ENCODE measurements around the gene PHAX.
A peak's percentile ranks its signal among the peaks of the same experiment; 100 is the strongest.

PHAX gene

DNA sequence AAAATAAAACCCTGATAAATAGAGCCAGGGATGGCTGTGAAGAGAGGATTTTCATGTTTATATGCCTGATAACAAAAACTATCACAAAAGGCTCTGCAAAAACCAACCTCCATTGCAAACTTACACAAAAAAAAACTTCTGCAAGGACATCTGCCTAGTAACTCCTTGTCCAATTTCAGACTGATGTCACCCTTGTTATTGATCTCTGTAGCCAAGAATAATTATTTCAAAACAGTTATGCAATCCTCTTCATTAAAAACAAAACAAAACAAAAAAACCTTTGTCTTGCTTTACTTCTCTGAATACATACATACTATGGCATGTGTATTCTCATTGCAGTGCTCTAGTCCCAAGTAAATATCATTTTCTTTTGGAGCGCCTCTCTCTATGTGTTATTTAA is 49.7 kb downstream of the PHAX start:
- H3K56ac ChIP-seq (ENCODE audit: low read length), result no peak overlapping the region

DNA sequence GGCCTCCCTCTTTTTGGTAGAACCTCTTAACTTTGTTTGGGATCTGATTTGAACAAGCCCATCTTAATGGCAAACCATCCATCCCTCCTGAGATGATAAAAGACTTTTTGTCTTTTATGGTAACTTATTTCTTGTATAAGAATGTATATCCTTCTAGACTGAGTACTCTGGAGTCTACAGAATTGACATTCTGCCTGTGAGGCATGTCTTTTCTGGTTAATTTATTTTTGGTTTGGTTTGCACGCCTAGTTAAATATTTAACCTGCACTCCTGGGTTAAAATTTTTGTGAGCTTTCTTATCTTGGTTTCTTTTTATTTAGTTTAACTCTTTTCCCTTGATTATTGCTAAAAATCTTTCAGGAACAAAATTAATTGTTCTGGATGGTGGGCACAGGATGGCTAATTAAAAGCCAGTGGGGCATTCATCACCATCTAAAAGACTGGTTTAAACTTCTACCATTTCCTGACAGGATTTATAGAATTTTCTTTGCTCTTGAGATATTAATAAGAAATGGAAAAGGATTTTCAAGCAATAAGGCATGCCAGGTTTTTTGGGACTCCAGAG is 50.3 kb downstream of the PHAX start:
- DNase-seq, result no peak
- Histone ChIP-seq H3K27ac (ENCODE audit: low read depth, low read length) (no peak overlapping the region), H2BK120ac (ENCODE audit: low read depth, low read length) (no peak overlapping the region), H3K23ac (ENCODE audit: low read length) (no peak overlapping the region), H2BK5ac (ENCODE audit: low read length) (no peak overlapping the region), H3K4me2 (ENCODE audit: low read length) (no peak overlapping the region), H3K79me1 (ENCODE audit: low read length) (no peaks in the 10 kb centered on the region), H3K4ac (ENCODE audit: low read depth, low read length) (no peak overlapping the region), H3K18ac (ENCODE audit: low read length) (no peak overlapping the region), H3K79me2 (ENCODE audit: control insufficient read depth, insufficient read depth, low read length) (no peaks in the 10 kb centered on the region), H3K56ac (ENCODE audit: low read length) (no peak overlapping the region), H2AK5ac (ENCODE audit: low read length) (no peak overlapping the region), H4K8ac (ENCODE audit: low read depth, low read length) (no peak overlapping the region), H3K9ac (ENCODE audit: low read length) (no peak overlapping the region), H4K5ac (ENCODE audit: low read length) (no peak overlapping the region), H3K36me3 (ENCODE audit: control insufficient read depth, insufficient read depth, low read length) (no peaks in the 10 kb centered on the region), H3K4me3 (ENCODE audit: low read length) (no peak overlapping the region), H2BK15ac (replicated peaks; ENCODE audit: low read depth) (no peak overlapping the region), H3K4me1 (ENCODE audit: control insufficient read depth, low read depth, low read length) (no peaks in the 10 kb centered on the region), H3K27me3 (ENCODE audit: insufficient read depth, low read length, poor library complexity) (no peaks in the 10 kb centered on the region)
- no CpG with 5 or more reads among the region's 1 CpG for WGBS (ENCODE audit: extremely low coverage, insufficient coverage, low lambda C conversion rate)

More for the DNA sequence above, 49.7 kb downstream of the PHAX start:
- no peaks in the 10 kb centered on the region for H3K27me3 ChIP-seq (ENCODE audit: insufficient read depth, low read length, poor library complexity)
- H4K8ac ChIP-seq (ENCODE audit: low read depth, low read length), result no peak overlapping the region
- H3K4me2 ChIP-seq (ENCODE audit: low read length), result no peak overlapping the region
- H3K4ac ChIP-seq (ENCODE audit: low read depth, low read length), result no peak overlapping the region
- no peak overlapping the region for H4K5ac ChIP-seq (ENCODE audit: low read length)
- H3K9ac ChIP-seq (ENCODE audit: low read length), result no peak overlapping the region
- no peaks in the 10 kb centered on the region for H3K36me3 ChIP-seq (ENCODE audit: control insufficient read depth, insufficient read depth, low read length)
- H2AK5ac ChIP-seq (ENCODE audit: low read length), result no peak overlapping the region
- no peak for DNase-seq
- H2BK15ac ChIP-seq (replicated peaks; ENCODE audit: low read depth), result no peak overlapping the region
- no peak overlapping the region for H2BK120ac ChIP-seq (ENCODE audit: low read depth, low read length)
- no peak overlapping the region for H3K18ac ChIP-seq (ENCODE audit: low read length)
- H3K27ac ChIP-seq (ENCODE audit: low read depth, low read length), result no peak overlapping the region
- H2BK5ac ChIP-seq (ENCODE audit: low read length), result no peak overlapping the region
- H3K23ac ChIP-seq (ENCODE audit: low read length), result no peak overlapping the region
- H3K79me1 ChIP-seq (ENCODE audit: low read length), result no peaks in the 10 kb centered on the region
- H3K4me3 ChIP-seq (ENCODE audit: low read length), result no peak overlapping the region
- H3K4me1 ChIP-seq (ENCODE audit: control insufficient read depth, low read depth, low read length), result no peaks in the 10 kb centered on the region
- H3K79me2 ChIP-seq (ENCODE audit: control insufficient read depth, insufficient read depth, low read length), result no peaks in the 10 kb centered on the region
- no CpG with 5 or more reads among the region's 1 CpG for WGBS (ENCODE audit: extremely low coverage, insufficient coverage, low lambda C conversion rate)

DNA sequence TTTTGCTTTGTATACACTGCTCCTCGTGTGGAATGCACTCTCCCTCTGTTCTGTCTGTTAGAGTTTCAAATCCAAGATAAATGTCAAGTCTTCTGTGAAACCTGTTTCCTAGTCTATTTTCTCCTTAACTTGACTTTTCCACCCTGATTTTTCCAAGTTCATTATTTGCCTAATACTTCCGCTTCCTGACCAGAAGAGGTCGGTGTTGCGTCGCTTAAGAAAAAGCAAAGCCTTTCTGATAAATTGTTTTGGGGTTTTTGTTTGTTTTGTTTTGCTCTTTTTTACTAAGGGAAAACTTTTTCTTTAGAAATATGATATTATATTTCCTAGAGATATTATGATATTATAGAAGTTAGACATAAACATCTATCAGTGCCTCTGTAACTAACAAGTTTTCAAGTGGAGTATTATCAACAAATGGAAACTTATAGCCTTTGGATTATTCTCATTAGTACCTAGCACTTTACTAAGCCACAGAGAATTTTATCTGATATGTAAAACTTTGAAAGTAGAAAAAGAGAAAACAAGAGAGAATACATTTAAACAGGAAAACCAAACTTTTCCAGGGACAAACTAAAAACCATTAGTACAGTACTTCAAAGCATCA is 55.8 kb downstream of the PHAX start:
- no peak overlapping the region for H2BK120ac ChIP-seq (ENCODE audit: low read depth, low read length)
- H3K4me2 ChIP-seq (ENCODE audit: low read length), result no peak overlapping the region
- no peak overlapping the region for H4K8ac ChIP-seq (ENCODE audit: low read depth, low read length)
- no peak overlapping the region for H3K18ac ChIP-seq (ENCODE audit: low read length)
- H3K36me3 ChIP-seq (ENCODE audit: control insufficient read depth, insufficient read depth, low read length), result no peaks in the 10 kb centered on the region
- H3K56ac ChIP-seq (ENCODE audit: low read length), result no peak overlapping the region
- no peak overlapping the region for H2BK15ac ChIP-seq (replicated peaks; ENCODE audit: low read depth)
- no peak overlapping the region for H3K23ac ChIP-seq (ENCODE audit: low read length)
- no peak overlapping the region for H2BK5ac ChIP-seq (ENCODE audit: low read length)
- no peak overlapping the region for H3K9ac ChIP-seq (ENCODE audit: low read length)
- H3K79me1 ChIP-seq (ENCODE audit: low read length), result no peaks in the 10 kb centered on the region
- peak; percentile 64 for DNase-seq
- H4K5ac ChIP-seq (ENCODE audit: low read length), result no peak overlapping the region
- H3K79me2 ChIP-seq (ENCODE audit: control insufficient read depth, insufficient read depth, low read length), result no peaks in the 10 kb centered on the region
- H3K27me3 ChIP-seq (ENCODE audit: insufficient read depth, low read length, poor library complexity), result no peaks in the 10 kb centered on the region
- H3K4me3 ChIP-seq (ENCODE audit: low read length), result no peak overlapping the region
- no peaks in the 10 kb centered on the region for H3K4me1 ChIP-seq (ENCODE audit: control insufficient read depth, low read depth, low read length)
- WGBS (ENCODE audit: extremely low coverage, insufficient coverage, low lambda C conversion rate), result no CpG with 5 or more reads among the region's 5 CpGs
- no peak overlapping the region for H3K4ac ChIP-seq (ENCODE audit: low read depth, low read length)
- H3K27ac ChIP-seq (ENCODE audit: low read depth, low read length), result no peak overlapping the region
- H2AK5ac ChIP-seq (ENCODE audit: low read length), result no peak overlapping the region

DNA sequence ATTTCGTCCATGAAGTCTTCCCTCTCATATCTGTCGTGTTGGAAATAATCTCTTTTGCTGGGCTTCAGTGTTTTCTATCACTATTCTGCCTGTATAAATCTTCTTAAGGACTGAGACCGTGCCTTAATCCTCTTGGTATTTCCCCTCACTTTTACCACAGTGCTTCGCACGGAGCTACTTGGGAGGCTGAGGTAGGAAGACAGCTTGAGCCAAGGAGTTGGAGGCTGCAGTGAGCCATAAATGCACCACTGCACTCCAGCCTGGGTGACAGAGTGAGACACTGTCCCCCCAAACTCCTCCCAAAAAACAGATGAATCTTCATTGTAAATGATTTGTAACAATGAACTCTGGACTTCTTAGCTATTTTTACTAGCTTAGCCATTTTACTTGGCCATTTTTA is 57.8 kb downstream of the PHAX start:
- no CpG with 5 or more reads among the region's 5 CpGs for WGBS (ENCODE audit: extremely low coverage, insufficient coverage, low lambda C conversion rate)
- Histone ChIP-seq H2BK15ac (replicated peaks; ENCODE audit: low read depth) (no peak overlapping the region), H3K27ac (ENCODE audit: low read depth, low read length) (no peak overlapping the region), H3K56ac (ENCODE audit: low read length) (no peak overlapping the region), H3K4me1 (ENCODE audit: control insufficient read depth, low read depth, low read length) (no peaks in the 10 kb centered on the region), H3K4ac (ENCODE audit: low read depth, low read length) (peak overlapping the region; percentile 43), H3K23ac (ENCODE audit: low read length) (no peak overlapping the region), H3K9ac (ENCODE audit: low read length) (no peak overlapping the region), H4K8ac (ENCODE audit: low read depth, low read length) (no peak overlapping the region), H3K4me3 (ENCODE audit: low read length) (no peak overlapping the region), H2AK5ac (ENCODE audit: low read length) (no peak overlapping the region), H2BK120ac (ENCODE audit: low read depth, low read length) (no peak overlapping the region), H3K79me2 (ENCODE audit: control insufficient read depth, insufficient read depth, low read length) (no peaks in the 10 kb centered on the region), H3K79me1 (ENCODE audit: low read length) (no peaks in the 10 kb centered on the region), H4K5ac (ENCODE audit: low read length) (no peak overlapping the region), H2BK5ac (ENCODE audit: low read length) (no peak overlapping the region), H3K36me3 (ENCODE audit: control insufficient read depth, insufficient read depth, low read length) (no peaks in the 10 kb centered on the region), H3K4me2 (ENCODE audit: low read length) (no peak overlapping the region), H3K18ac (ENCODE audit: low read length) (peak overlapping the region; percentile 4), H3K27me3 (ENCODE audit: insufficient read depth, low read length, poor library complexity) (no peaks in the 10 kb centered on the region)
- no peak for DNase-seq

DNA sequence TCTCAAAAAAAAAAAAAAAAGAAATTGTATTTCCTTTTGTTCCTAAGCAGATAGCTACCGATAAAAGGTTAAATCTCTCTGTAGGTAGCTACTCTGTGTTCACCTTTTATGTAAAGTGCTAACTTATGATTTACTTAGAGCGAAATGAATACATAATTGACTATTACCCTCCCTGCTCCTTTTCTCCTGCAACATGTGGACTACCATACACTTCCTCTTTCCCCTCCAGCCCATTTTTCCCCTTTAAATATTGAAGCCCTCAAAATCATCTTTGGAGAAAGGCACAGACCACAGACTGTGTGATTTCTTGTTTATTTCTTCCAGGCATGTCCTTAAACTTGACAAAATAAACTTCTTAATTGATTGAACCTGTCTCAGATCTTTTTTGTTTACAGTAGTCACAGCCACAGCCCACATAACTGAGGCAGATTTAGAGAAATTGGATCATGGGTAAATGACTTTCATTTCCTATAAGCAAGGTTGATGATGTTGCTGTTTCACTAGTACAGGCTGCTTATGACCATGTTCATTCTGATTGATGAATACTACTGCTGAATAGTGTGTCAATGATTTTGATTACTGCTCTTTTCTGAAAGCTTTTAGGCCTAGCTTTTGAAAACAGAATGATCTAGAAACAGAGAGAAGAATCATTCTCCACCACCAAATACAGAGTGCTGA is 59.2 kb downstream of the PHAX start:
- H2BK5ac ChIP-seq (ENCODE audit: low read length), result no peak overlapping the region
- H3K4ac ChIP-seq (ENCODE audit: low read depth, low read length), result no peak overlapping the region
- no peak overlapping the region for H3K9ac ChIP-seq (ENCODE audit: low read length)
- H4K8ac ChIP-seq (ENCODE audit: low read depth, low read length), result no peak overlapping the region
- H3K56ac ChIP-seq (ENCODE audit: low read length), result no peak overlapping the region
- H2BK15ac ChIP-seq (replicated peaks; ENCODE audit: low read depth), result no peak overlapping the region
- no peak overlapping the region for H3K4me3 ChIP-seq (ENCODE audit: low read length)
- H3K27ac ChIP-seq (ENCODE audit: low read depth, low read length), result no peak overlapping the region
- no peaks in the 10 kb centered on the region for H3K36me3 ChIP-seq (ENCODE audit: control insufficient read depth, insufficient read depth, low read length)
- no peaks in the 10 kb centered on the region for H3K79me1 ChIP-seq (ENCODE audit: low read length)
- no peak for DNase-seq
- H3K23ac ChIP-seq (ENCODE audit: low read length), result no peak overlapping the region
- no peak overlapping the region for H2BK120ac ChIP-seq (ENCODE audit: low read depth, low read length)
- no peak overlapping the region for H3K18ac ChIP-seq (ENCODE audit: low read length)
- no peaks in the 10 kb centered on the region for H3K27me3 ChIP-seq (ENCODE audit: insufficient read depth, low read length, poor library complexity)
- H2AK5ac ChIP-seq (ENCODE audit: low read length), result no peak overlapping the region
- no peaks in the 10 kb centered on the region for H3K79me2 ChIP-seq (ENCODE audit: control insufficient read depth, insufficient read depth, low read length)
- no peak overlapping the region for H3K4me2 ChIP-seq (ENCODE audit: low read length)
- no CpG with 5 or more reads among the region's 2 CpGs for WGBS (ENCODE audit: extremely low coverage, insufficient coverage, low lambda C conversion rate)
- no peaks in the 10 kb centered on the region for H3K4me1 ChIP-seq (ENCODE audit: control insufficient read depth, low read depth, low read length)
- no peak overlapping the region for H4K5ac ChIP-seq (ENCODE audit: low read length)
